ENCODE data around the gene MAGEB4.

- TF ChIP-seq RAD21 (IDR thresholded peaks at IDR 0.05; ENCODE audit: low read depth) (0 out of 2 replicates have a peak, but pooled peaks have one; percentile 17), POLR2A (IDR thresholded peaks at IDR 0.05; ENCODE audit: borderline replicate concordance, extremely low read depth, insufficient read depth, insufficient read length) (no peak), SIN3A (IDR thresholded peaks at IDR 0.05; ENCODE audit: low read depth) (no peak), POLR2AphosphoS5 (IDR thresholded peaks at IDR 0.05; ENCODE audit: low read depth, low read length) (no peak), EZH2 (IDR thresholded peaks at IDR 0.05) (no peak), JUND (IDR thresholded peaks at IDR 0.05) (peak; percentile 97), SP1 (IDR thresholded peaks at IDR 0.05; ENCODE audit: low read depth) (peak; percentile 80), CTCF (IDR thresholded peaks at IDR 0.05 in 2 of 3, conservative IDR thresholded peaks at IDR 0.05 in 1 of 3; ENCODE audit: borderline replicate concordance in 1 of 3, insufficient read depth in 1 of 3, low read depth in 2 of 3, low read length in 2 of 3) (no peak), ZFX (IDR thresholded peaks at IDR 0.05) (no peak), EGR1 (IDR thresholded peaks at IDR 0.05; ENCODE audit: low read depth) (no peak), YY1 (IDR thresholded peaks at IDR 0.05; ENCODE audit: extremely low read depth, insufficient replicate concordance, low read depth, low read length) (no peak)
- TF ChIP-seq, protein P1, sequence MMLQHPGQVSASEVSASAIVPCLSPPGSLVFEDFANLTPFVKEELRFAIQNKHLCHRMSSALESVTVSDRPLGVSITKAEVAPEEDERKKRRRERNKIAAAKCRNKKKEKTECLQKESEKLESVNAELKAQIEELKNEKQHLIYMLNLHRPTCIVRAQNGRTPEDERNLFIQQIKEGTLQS (IDR thresholded peaks at IDR 0.05) = peak; percentile 73; the same call in 1 of the 2 replicates
These were observed 41.8 kb downstream of the MAGEB4 start for GRCh38 chrX:30283456-30284200.
